22Rv1 (cell line): Measurements from ENCODE around the gene GNA15.

ENCODE experiments used
- ZFX ChIP-seq: fragments of 450-650 bp; IDR thresholded peaks from 2 replicates; pipeline ENCODE4 v1.6.1; 2017; ENCODE audit warnings: antibody characterized with exemption, borderline replicate concordance
- TF ChIP-seq, protein P1 (sequence below): fragments of 450-650 bp; IDR thresholded peaks from 2 replicates; pipeline ENCODE4 v1.5.1; 2017; ENCODE audit warnings: mild to moderate bottlenecking

- TF ChIP-seq, protein P1, sequence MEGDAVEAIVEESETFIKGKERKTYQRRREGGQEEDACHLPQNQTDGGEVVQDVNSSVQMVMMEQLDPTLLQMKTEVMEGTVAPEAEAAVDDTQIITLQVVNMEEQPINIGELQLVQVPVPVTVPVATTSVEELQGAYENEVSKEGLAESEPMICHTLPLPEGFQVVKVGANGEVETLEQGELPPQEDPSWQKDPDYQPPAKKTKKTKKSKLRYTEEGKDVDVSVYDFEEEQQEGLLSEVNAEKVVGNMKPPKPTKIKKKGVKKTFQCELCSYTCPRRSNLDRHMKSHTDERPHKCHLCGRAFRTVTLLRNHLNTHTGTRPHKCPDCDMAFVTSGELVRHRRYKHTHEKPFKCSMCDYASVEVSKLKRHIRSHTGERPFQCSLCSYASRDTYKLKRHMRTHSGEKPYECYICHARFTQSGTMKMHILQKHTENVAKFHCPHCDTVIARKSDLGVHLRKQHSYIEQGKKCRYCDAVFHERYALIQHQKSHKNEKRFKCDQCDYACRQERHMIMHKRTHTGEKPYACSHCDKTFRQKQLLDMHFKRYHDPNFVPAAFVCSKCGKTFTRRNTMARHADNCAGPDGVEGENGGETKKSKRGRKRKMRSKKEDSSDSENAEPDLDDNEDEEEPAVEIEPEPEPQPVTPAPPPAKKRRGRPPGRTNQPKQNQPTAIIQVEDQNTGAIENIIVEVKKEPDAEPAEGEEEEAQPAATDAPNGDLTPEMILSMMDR = no peak
- no peak for TF ChIP-seq ZFX
Observed at GRCh38 chr19:3124630-3125029, 11.2 kb upstream of the GNA15 start.
